ENCODE results near the gene RPF1. TPM values are rescaled to one million over a fixed set of nuclear protein-coding genes. Genes with fewer than 3 reads are reported as not detected.
A peak's percentile ranks its signal among the peaks of the same experiment; 100 is the strongest.

RPF1 gene
- polyA plus RNA-seq, 3 donors: 11.9 to 25.4 (median 23.8) TPM

GRCh38 chr1:84502927-84503326 lies 23.9 kb downstream of the RPF1 start:
- intact Hi-C loops (cut with micrococcal nuclease): loop anchor here in 1 of 2 donors (10.0 kb wide), 1 partner anchor 58 kb away; no protein-coding TSS in a partner anchor
- H3K79me2 ChIP-seq (ENCODE audit: insufficient read depth, low read length): peaks cover 92% of the 10 kb centered on the region
- H3K4me1 Mint-ChIP-seq: peaks cover 35% of the 10 kb centered on the region
- DNase-seq: no peak
- H3K36me3 ChIP-seq (replicated peaks in 1 of 2; ENCODE audit: control insufficient read depth in 1 of 2, insufficient read depth in 2 of 2, low read length in 2 of 2): peaks cover 30 to 43% of the 10 kb centered on the region in 2 donors
- H3K27me3 ChIP-seq (ENCODE audit: control insufficient read depth in 2 of 2, insufficient read depth in 2 of 2, low read length in 2 of 2): no peaks in the 10 kb centered on the region
- no peaks in the 10 kb centered on the region for H3K27me3 Mint-ChIP-seq (ENCODE audit: low read depth in 3 of 3)
- H3K9ac ChIP-seq (ENCODE audit: insufficient read depth, low read length, poor library complexity, severe bottlenecking): no peak overlapping the region
- H3K27ac ChIP-seq (ENCODE audit: low read depth in 1 of 2, low read length in 2 of 2): peak overlapping the region in 1 of 2 donors; percentile 97
- peaks cover 26 to 40% of the 10 kb centered on the region in 2 donors for H3K4me1 ChIP-seq (ENCODE audit: control insufficient read depth in 1 of 2, insufficient read depth in 2 of 2, low read length in 2 of 2)
- 40% methylated on average over 1 of the region's 5 CpGs for WGBS (ENCODE audit: insufficient coverage)
- H4K20me1 ChIP-seq (ENCODE audit: insufficient read depth, low read length): peaks cover 74% of the 10 kb centered on the region
- H3K9me3 ChIP-seq (replicated peaks in 1 of 2; ENCODE audit: control insufficient read depth in 1 of 2, insufficient read depth in 1 of 2, low read length in 2 of 2): no peaks in the 10 kb centered on the region
- TF ChIP-seq CTCF (IDR thresholded peaks at IDR 0.05): no peak
- no peak overlapping the region for H3K27ac Mint-ChIP-seq
- H3K4me2 ChIP-seq (replicated peaks; ENCODE audit: extremely low read depth, low read length, poor library complexity, severe bottlenecking): peak overlapping the region; percentile 77
- peaks cover 0 to 2% (median 0%) of the 10 kb centered on the region in 7 donors for H3K9me3 Mint-ChIP-seq
- H3K4me3 Mint-ChIP-seq: no peak overlapping the region
- no peak overlapping the region for H2AFZ ChIP-seq (ENCODE audit: insufficient read depth, low read depth, low read length, poor library complexity, severe bottlenecking)
- H3K4me3 ChIP-seq (replicated peaks in 1 of 3; ENCODE audit: low read depth in 2 of 3, low read length in 3 of 3): peak overlapping the region in 1 of 3 experiments; percentile 97
- peaks cover 26 to 41% of the 10 kb centered on the region in 2 donors for H3K36me3 Mint-ChIP-seq

GRCh38 chr1:84504580-84505492 lies 25.8 kb downstream of the RPF1 start:
- Mint-ChIP-seq H3K4me1 (peaks cover 35% of the 10 kb centered on the region), H3K27me3 (ENCODE audit: low read depth in 3 of 3) (no peaks in the 10 kb centered on the region), H3K36me3 (peaks cover 24 to 39% of the 10 kb centered on the region in 2 donors), H3K4me3 (peak overlapping the region; percentile 98 to 100), H3K9me3 (peaks cover 0 to 8% (median 5%) of the 10 kb centered on the region in 7 donors), H3K27ac (peak overlapping the region; percentile 98 to 100 (median 99))
- Histone ChIP-seq H3K79me2 (ENCODE audit: insufficient read depth, low read length) (peaks cover 79% of the 10 kb centered on the region), H3K9ac (ENCODE audit: insufficient read depth, low read length, poor library complexity, severe bottlenecking) (peak overlapping the region; percentile 96), H3K4me1 (ENCODE audit: control insufficient read depth in 1 of 2, insufficient read depth in 2 of 2, low read length in 2 of 2) (peaks cover 26 to 45% of the 10 kb centered on the region in 2 donors), H3K27ac (ENCODE audit: low read depth in 1 of 2, low read length in 2 of 2) (peak overlapping the region; percentile 94 to 97), H3K4me2 (replicated peaks; ENCODE audit: extremely low read depth, low read length, poor library complexity, severe bottlenecking) (peak overlapping the region; percentile 77), H4K20me1 (ENCODE audit: insufficient read depth, low read length) (peaks cover 55% of the 10 kb centered on the region), H2AFZ (ENCODE audit: insufficient read depth, low read depth, low read length, poor library complexity, severe bottlenecking) (peak overlapping the region; percentile 73), H3K4me3 (replicated peaks in 1 of 3; ENCODE audit: low read depth in 2 of 3, low read length in 3 of 3) (peak overlapping the region; percentile 78 to 99 (median 97)), H3K36me3 (replicated peaks in 1 of 2; ENCODE audit: control insufficient read depth in 1 of 2, insufficient read depth in 2 of 2, low read length in 2 of 2) (peaks cover 17 to 24% of the 10 kb centered on the region in 2 donors), H3K9me3 (replicated peaks in 1 of 2; ENCODE audit: control insufficient read depth in 1 of 2, insufficient read depth in 1 of 2, low read length in 2 of 2) (no peaks in the 10 kb centered on the region), H3K27me3 (ENCODE audit: control insufficient read depth in 2 of 2, insufficient read depth in 2 of 2, low read length in 2 of 2) (no peaks in the 10 kb centered on the region)
- intact Hi-C loops (cut with micrococcal nuclease): loop anchor here (5.0 to 10.0 kb wide), 3 partner anchors 60 to 68 kb away; partner anchors contain the start of gene CTBS (in 1 of the 2)
- WGBS (ENCODE audit: insufficient coverage): 1% methylated on average over 11 of the region's 17 CpGs
- peak; percentile 18 to 67 (median 56) for DNase-seq
- TF ChIP-seq CTCF (IDR thresholded peaks at IDR 0.05): no peak
